Natural killer cell (primary cell): Measurements from ENCODE around the gene ZFYVE9. TPM values are rescaled to one million over a fixed set of nuclear protein-coding genes. Genes with fewer than 3 reads are reported as not detected.

Experiments used
- ATAC-seq, 3 donors: fragments of 150-1000 bp in 2 of 3; fragments of 200-7000 bp in 1 of 3; cut with Tn5 transposase; 1 replicate in 1 of 3; 2 replicates in 2 of 3; pipeline ENCODE4 v1.10.0; 2021; ENCODE audit warnings: mild to moderate bottlenecking in 2 of 3, moderate library complexity in 2 of 3
- DNase-seq, 2 donors: peaks; one replicate each; pipeline versions ENCODE4 v3.0.0 to v3.0.0-alpha.2; 2013 to 2021; ENCODE audit warnings: mixed read lengths in 1 of 2
- H3K27ac ChIP-seq: one replicate; pipeline ENCODE4 v1.5.1; 2013; ENCODE audit warnings: mild to moderate bottlenecking, low read length
- H3K27me3 ChIP-seq: one replicate; pipeline ENCODE4 v1.6.1; 2013; ENCODE audit warnings: low read length; ENCODE audit not compliant: control insufficient read depth, insufficient read depth
- H3K36me3 ChIP-seq: one replicate; pipeline ENCODE4 v1.6.1; 2013; ENCODE audit warnings: low read length; ENCODE audit not compliant: control insufficient read depth, insufficient read depth
- H3K4me1 ChIP-seq: one replicate; pipeline ENCODE4 v1.6.1; 2013; ENCODE audit warnings: low read length; ENCODE audit not compliant: control insufficient read depth, insufficient read depth
- H3K4me3 ChIP-seq: one replicate; pipeline ENCODE4 v1.5.1; 2013; ENCODE audit warnings: low read length
- H3K9me3 ChIP-seq: one replicate; pipeline ENCODE4 v1.6.1; 2013; ENCODE audit warnings: low read length; ENCODE audit not compliant: control insufficient read depth, insufficient read depth
- H3K27ac Mint-ChIP-seq, 2 donors: one replicate each; pipeline ENCODE4 v1.8.0; 2022; ENCODE audit warnings: mild to moderate bottlenecking in 2 of 2, mixed read lengths in 2 of 2, moderate library complexity in 1 of 2
- H3K27me3 Mint-ChIP-seq, 2 donors: one replicate each; pipeline ENCODE4 v1.8.0; 2022; ENCODE audit warnings: low read depth in 2 of 2, mixed read lengths in 2 of 2
- H3K36me3 Mint-ChIP-seq: one replicate; pipeline ENCODE4 v1.8.0; 2022; ENCODE audit warnings: mixed read lengths
- H3K4me1 Mint-ChIP-seq, 2 donors: one replicate each; pipeline ENCODE4 v1.8.0; 2022; ENCODE audit warnings: mixed read lengths in 2 of 2
- H3K4me3 Mint-ChIP-seq: one replicate; pipeline ENCODE4 v1.8.0; 2022; ENCODE audit warnings: mild to moderate bottlenecking, moderate library complexity, mixed read lengths
- H3K9me3 Mint-ChIP-seq, 2 donors: one replicate each; pipeline ENCODE4 v1.8.0; 2022; ENCODE audit warnings: mixed read lengths in 2 of 2
- WGBS: methylation state at CpG from one replicate; pipeline ENCODE4 v1.1.7; 2013; ENCODE audit warnings: missing lambda C conversion rate; ENCODE audit not compliant: insufficient coverage; 5-methylcytosine and 5-hydroxymethylcytosine counted together
- intact Hi-C: fragments of 100-400 bp; cut with micrococcal nuclease; formaldehyde crosslinking; loops from one replicate; pipeline ENCODE4 v1.14.2; 2022
- total RNA-seq, 4 donors: library from RNA; stranded (reverse); fragments of 120-200 nt in 1 of 4; gene quantifications; one replicate each; pipeline versions ENCODE4 v1.2.3 to v1.2.4, GENCODE V29; 2013 to 2022
- TF ChIP-seq, protein P1 (sequence below): fragments of 200-600 bp; IDR thresholded peaks from one replicate; pipeline ENCODE4 v1.8.0; 2022; ENCODE audit warnings: antibody characterized with exemption

ZFYVE9 gene
- total RNA-seq, 3 donors from 2014 or later (not counting 1 experiment from before 2014, with no cell fraction given), result 1.1 to 2.3 (median 1.8) TPM

DNA sequence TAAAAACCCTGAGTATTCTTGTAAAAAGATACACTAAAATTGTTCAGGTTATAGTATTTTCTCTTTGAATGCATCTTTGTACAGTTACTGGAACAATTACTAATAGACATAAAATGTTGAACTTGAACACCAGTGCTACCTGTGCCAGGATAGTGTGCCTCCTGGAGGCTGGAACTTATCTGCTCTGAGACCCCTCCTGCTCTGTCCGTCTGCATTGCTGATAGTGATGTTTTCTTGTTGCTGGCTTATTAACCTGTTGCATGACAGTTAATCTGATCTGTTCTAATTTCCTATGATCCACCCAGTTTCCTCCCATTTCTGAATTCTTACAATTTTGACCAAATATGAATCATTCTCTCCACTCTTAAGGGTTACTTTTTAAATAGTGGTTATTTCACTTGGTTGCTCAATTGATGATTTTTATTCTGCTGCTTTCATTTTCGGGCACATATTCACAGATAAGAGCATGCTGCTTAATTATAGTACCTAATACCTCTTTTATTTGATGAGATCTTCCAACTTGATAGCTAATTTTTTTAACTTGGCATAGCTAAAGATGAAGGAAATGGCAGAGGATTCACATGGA, 122.7 kb downstream of the ZFYVE9 start:
- TF ChIP-seq, protein P1, sequence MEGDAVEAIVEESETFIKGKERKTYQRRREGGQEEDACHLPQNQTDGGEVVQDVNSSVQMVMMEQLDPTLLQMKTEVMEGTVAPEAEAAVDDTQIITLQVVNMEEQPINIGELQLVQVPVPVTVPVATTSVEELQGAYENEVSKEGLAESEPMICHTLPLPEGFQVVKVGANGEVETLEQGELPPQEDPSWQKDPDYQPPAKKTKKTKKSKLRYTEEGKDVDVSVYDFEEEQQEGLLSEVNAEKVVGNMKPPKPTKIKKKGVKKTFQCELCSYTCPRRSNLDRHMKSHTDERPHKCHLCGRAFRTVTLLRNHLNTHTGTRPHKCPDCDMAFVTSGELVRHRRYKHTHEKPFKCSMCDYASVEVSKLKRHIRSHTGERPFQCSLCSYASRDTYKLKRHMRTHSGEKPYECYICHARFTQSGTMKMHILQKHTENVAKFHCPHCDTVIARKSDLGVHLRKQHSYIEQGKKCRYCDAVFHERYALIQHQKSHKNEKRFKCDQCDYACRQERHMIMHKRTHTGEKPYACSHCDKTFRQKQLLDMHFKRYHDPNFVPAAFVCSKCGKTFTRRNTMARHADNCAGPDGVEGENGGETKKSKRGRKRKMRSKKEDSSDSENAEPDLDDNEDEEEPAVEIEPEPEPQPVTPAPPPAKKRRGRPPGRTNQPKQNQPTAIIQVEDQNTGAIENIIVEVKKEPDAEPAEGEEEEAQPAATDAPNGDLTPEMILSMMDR, result no peak
- H3K4me3 Mint-ChIP-seq, result no peak overlapping the region
- no peak for DNase-seq
- H3K36me3 Mint-ChIP-seq, result no peaks in the 10 kb centered on the region
- no peak overlapping the region for H3K4me3 ChIP-seq
- H3K9me3 Mint-ChIP-seq, result no peaks in the 10 kb centered on the region
- H3K4me1 ChIP-seq, result no peaks in the 10 kb centered on the region
- no peaks in the 10 kb centered on the region for H3K36me3 ChIP-seq
- no peaks in the 10 kb centered on the region for H3K27me3 ChIP-seq
- no peak overlapping the region for H3K27ac Mint-ChIP-seq
- WGBS, result 89% methylated on average over 1 of the region's 2 CpGs
- ATAC-seq, result no peak
- H3K27ac ChIP-seq, result no peak overlapping the region
- H3K9me3 ChIP-seq, result no peaks in the 10 kb centered on the region
- intact Hi-C loops, result no loop called here
- peaks cover 0 to 14% of the 10 kb centered on the region in 2 donors for H3K27me3 Mint-ChIP-seq
- H3K4me1 Mint-ChIP-seq, result no peaks in the 10 kb centered on the region

DNA sequence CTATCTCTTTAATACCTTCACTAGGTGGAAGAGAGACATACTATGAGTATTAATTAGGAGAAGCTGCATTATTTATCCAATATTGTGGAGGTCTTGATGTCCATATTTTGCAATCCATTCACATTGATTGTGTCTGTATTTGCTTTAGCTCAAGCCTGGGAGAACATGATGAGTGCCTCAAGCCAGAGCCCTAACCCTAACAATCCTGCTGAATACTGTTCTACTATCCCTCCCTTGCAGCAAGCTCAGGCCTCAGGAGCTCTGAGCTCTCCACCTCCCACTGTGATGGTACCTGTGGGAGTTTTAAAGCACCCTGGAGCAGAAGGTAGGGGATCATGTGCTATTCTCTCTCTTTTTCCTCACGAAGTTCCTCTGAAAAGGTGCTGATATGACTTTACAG, 124.6 kb downstream of the ZFYVE9 start:
- Mint-ChIP-seq H3K27ac (no peak overlapping the region), H3K36me3 (no peaks in the 10 kb centered on the region), H3K4me1 (no peaks in the 10 kb centered on the region), H3K4me3 (no peak overlapping the region), H3K27me3 (peaks cover 0 to 13% of the 10 kb centered on the region in 2 donors), H3K9me3 (no peaks in the 10 kb centered on the region)
- no CpG with 5 or more reads among the region's 1 CpG for WGBS
- Histone ChIP-seq H3K9me3 (no peaks in the 10 kb centered on the region), H3K36me3 (no peaks in the 10 kb centered on the region), H3K4me3 (no peak overlapping the region), H3K27me3 (no peaks in the 10 kb centered on the region), H3K4me1 (no peaks in the 10 kb centered on the region), H3K27ac (no peak overlapping the region)
- TF ChIP-seq, protein P1, result no peak
- intact Hi-C loops, result no loop called here
- no peak for DNase-seq
- no peak for ATAC-seq

DNA sequence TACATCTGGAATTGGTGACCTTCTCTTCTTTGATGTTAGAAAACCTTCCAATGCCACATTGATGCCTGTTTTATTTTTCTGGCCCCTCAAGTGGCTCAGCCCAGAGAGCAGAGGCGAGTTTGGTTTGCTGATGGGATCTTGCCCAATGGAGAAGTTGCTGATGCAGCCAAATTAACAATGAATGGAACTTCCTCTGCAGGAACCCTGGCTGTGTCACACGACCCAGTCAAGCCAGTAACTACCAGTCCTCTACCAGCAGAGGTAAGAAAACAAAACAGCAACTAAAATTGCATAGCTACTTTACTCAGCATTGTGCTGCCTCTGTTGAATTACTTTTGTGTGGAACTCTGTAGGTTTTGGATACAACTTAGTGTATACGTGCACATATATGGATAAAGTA, 126.5 kb downstream of the ZFYVE9 start:
- ATAC-seq, result no peak
- Histone ChIP-seq H3K4me1 (no peaks in the 10 kb centered on the region), H3K27ac (no peak overlapping the region), H3K36me3 (no peaks in the 10 kb centered on the region), H3K9me3 (no peaks in the 10 kb centered on the region), H3K27me3 (no peaks in the 10 kb centered on the region), H3K4me3 (no peak overlapping the region)
- Mint-ChIP-seq H3K9me3 (no peaks in the 10 kb centered on the region), H3K4me3 (no peak overlapping the region), H3K27me3 (peaks cover 0 to 11% of the 10 kb centered on the region in 2 donors), H3K27ac (no peak overlapping the region), H3K4me1 (no peaks in the 10 kb centered on the region), H3K36me3 (no peaks in the 10 kb centered on the region)
- no peak for DNase-seq
- WGBS, result 81% methylated on average over 3 of the region's 3 CpGs
- TF ChIP-seq, protein P1, result no peak
- intact Hi-C loops, result no loop called here

DNA sequence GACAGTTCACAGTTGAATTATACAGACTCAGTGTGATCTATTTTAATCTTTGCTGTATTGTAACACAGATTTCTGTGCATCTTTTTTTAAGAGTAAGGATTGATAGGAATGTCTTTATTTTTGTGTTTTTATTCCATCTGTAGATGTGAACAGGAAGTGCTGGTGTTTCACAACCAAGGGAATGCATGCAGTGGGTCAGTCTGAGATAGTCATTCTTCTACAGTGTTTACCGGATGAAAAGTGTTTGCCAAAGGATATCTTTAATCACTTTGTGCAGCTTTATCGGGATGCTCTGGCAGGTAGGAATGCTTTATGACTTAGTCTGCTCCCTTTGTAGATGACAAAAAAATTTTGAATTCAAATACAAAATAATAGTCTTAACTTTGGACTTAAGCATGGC, 139.6 kb downstream of the ZFYVE9 start:
- TF ChIP-seq, protein P1, result no peak
- intact Hi-C loops, result no loop called here
- no peaks in the 10 kb centered on the region for H3K9me3 Mint-ChIP-seq
- Histone ChIP-seq H3K4me1 (no peaks in the 10 kb centered on the region), H3K9me3 (no peaks in the 10 kb centered on the region), H3K36me3 (no peaks in the 10 kb centered on the region), H3K27ac (no peak overlapping the region), H3K4me3 (no peak overlapping the region), H3K27me3 (no peaks in the 10 kb centered on the region)
- DNase-seq (no peak), ATAC-seq (no peak)
- peaks cover 0 to 5% of the 10 kb centered on the region in 2 donors for H3K27me3 Mint-ChIP-seq
- H3K36me3 Mint-ChIP-seq, result no peaks in the 10 kb centered on the region
- 87% methylated on average over 2 of the region's 2 CpGs for WGBS
- no peak overlapping the region for H3K27ac Mint-ChIP-seq
- no peak overlapping the region for H3K4me3 Mint-ChIP-seq
- no peaks in the 10 kb centered on the region for H3K4me1 Mint-ChIP-seq
